Esophagus muscularis mucosa (tissue), 4 donors: ENCODE measurements around the gene SH3GL3. TPM values are rescaled to one million over a fixed set of nuclear protein-coding genes. Genes with fewer than 3 reads are reported as not detected.

Experiments used
- DNase-seq: peaks from one replicate; pipeline ENCODE4 v3.0.0-alpha.2; 2017; ENCODE audit errors: extremely low spot score
- H3K27ac ChIP-seq, 4 donors: fragments of 200-600 bp; sonication (generic); replicated peaks in 1 of 4; 1 replicate in 3 of 4; 2 replicates in 1 of 4; pipeline ENCODE4 v1.5.1; 2016 to 2019; ENCODE audit warnings: mild to moderate bottlenecking in 1 of 4
- H3K27me3 ChIP-seq, 4 donors: fragments of 200-600 bp; sonication (generic); one replicate each; pipeline versions ENCODE4 v1.5.1 to v1.6.0; 2016 to 2019
- H3K36me3 ChIP-seq, 4 donors: fragments of 200-600 bp; sonication (generic); one replicate each; pipeline ENCODE4 v1.5.1; 2016 to 2019
- H3K4me1 ChIP-seq, 4 donors: fragments of 200-600 bp; sonication (generic); one replicate each; pipeline ENCODE4 v1.5.1; 2016 to 2019
- H3K4me3 ChIP-seq, 4 donors: fragments of 200-600 bp; sonication (generic); 1 replicate in 2 of 4; 2 replicates in 2 of 4; pipeline ENCODE4 v1.5.1; 2016 to 2019; ENCODE audit warnings: mild to moderate bottlenecking in 4 of 4, moderate library complexity in 1 of 4
- H3K9me3 ChIP-seq, 4 donors: fragments of 200-600 bp; sonication (generic); 1 replicate in 3 of 4; 2 replicates in 1 of 4; pipeline ENCODE4 v1.5.1; 2016 to 2019
- CTCF ChIP-seq, 3 experiments: fragments of 200-600 bp in 2 of 3; fragments of 450-650 bp in 1 of 3; sonication (generic) in 2 of 3; IDR thresholded peaks; one replicate each; pipeline ENCODE4 v1.5.1; 2017 to 2019; ENCODE audit warnings: antibody characterized with exemption in 3 of 3, mild to moderate bottlenecking in 2 of 3, moderate library complexity in 1 of 3
- EP300 ChIP-seq: sonication (generic); formaldehyde crosslinking; IDR thresholded peaks from one replicate; pipeline ENCODE4 v1.6.1; 2017; ENCODE audit warnings: antibody characterized with exemption
- POLR2A ChIP-seq: fragments of 450-650 bp; IDR thresholded peaks from one replicate; pipeline ENCODE4 v1.6.1; 2017; ENCODE audit warnings: antibody characterized with exemption, moderate library complexity, mild to moderate bottlenecking, low read depth
- POLR2AphosphoS5 ChIP-seq, 2 donors: sonication (generic); formaldehyde crosslinking; IDR thresholded peaks; one replicate each; pipeline ENCODE4 v1.6.1; 2017; ENCODE audit warnings: antibody characterized with exemption in 2 of 2
- WGBS: methylation state at CpG from one replicate; pipeline ENCODE4 v1.1.5; 2018; 5-methylcytosine and 5-hydroxymethylcytosine counted together
- intact Hi-C: fragments of 100-400 bp; cut with DNase I; formaldehyde crosslinking; loops from one replicate; pipeline ENCODE4 v1.15.1; 2023
- total RNA-seq, 4 donors: library from RNA; depleted of rRNA; stranded (reverse); fragments of >200 nt; gene quantifications; one replicate each; pipeline versions ENCODE4 v1.1.0 to v1.2.1, GENCODE V29; 2016

The SH3GL3 gene
- total RNA-seq, 4 donors from 2014 or later: 0.19 TPM; not detected in 3

- WGBS: 91% methylated on average over 2 of the region's 2 CpGs
- H3K27ac ChIP-seq: no peak overlapping the region
- DNase-seq: no peak
- H3K4me3 ChIP-seq: no peak overlapping the region
- H3K27me3 ChIP-seq: peaks cover 0 to 8% (median 0%) of the 10 kb centered on the region in 4 donors
- H3K9me3 ChIP-seq: peaks cover 0 to 4% (median 0%) of the 10 kb centered on the region in 4 donors
- intact Hi-C loops: no loop called here
- no peaks in the 10 kb centered on the region for H3K4me1 ChIP-seq
- TF ChIP-seq EP300 (no peak), POLR2AphosphoS5 (IDR thresholded peaks at IDR 0.05) (no peak)
- no peaks in the 10 kb centered on the region for H3K36me3 ChIP-seq
These were observed 69.8 kb downstream of the SH3GL3 start for GRCh38 chr15:83516935-83517334.

GRCh38 chr15:83526319-83526718 lies 79.2 kb downstream of the SH3GL3 start:
- Histone ChIP-seq H3K27me3 (peaks cover 0 to 18% (median 0%) of the 10 kb centered on the region in 4 donors), H3K9me3 (peaks cover 0 to 18% (median 14%) of the 10 kb centered on the region in 4 donors), H3K4me1 (no peaks in the 10 kb centered on the region), H3K27ac (no peak overlapping the region), H3K4me3 (no peak overlapping the region), H3K36me3 (no peaks in the 10 kb centered on the region)
- no peak for DNase-seq
- TF ChIP-seq POLR2A (no peak), POLR2AphosphoS5 (IDR thresholded peaks at IDR 0.05) (no peak)
- intact Hi-C loops: no loop called here
- 90% methylated on average over 2 of the region's 2 CpGs for WGBS

GRCh38 chr15:83533410-83533962 lies 86.3 kb downstream of the SH3GL3 start:
- intact Hi-C loops: no loop called here
- no peak for DNase-seq

GRCh38 chr15:83537606-83538005 lies 90.5 kb downstream of the SH3GL3 start:
- Histone ChIP-seq H3K4me3 (no peak overlapping the region), H3K27ac (no peak overlapping the region), H3K36me3 (no peaks in the 10 kb centered on the region), H3K4me1 (no peaks in the 10 kb centered on the region), H3K9me3 (no peaks in the 10 kb centered on the region), H3K27me3 (no peaks in the 10 kb centered on the region)
- TF ChIP-seq CTCF (IDR thresholded peaks at IDR 0.05) (no peak), EP300 (no peak), POLR2AphosphoS5 (IDR thresholded peaks at IDR 0.05) (no peak), POLR2A (no peak)
- WGBS: 91% methylated on average over 2 of the region's 2 CpGs
- intact Hi-C loops: no loop called here
- DNase-seq: no peak

More at GRCh38 chr15:83533410-83533962, 86.3 kb downstream of the SH3GL3 start:
- Histone ChIP-seq H3K4me3 (no peak overlapping the region), H3K36me3 (no peaks in the 10 kb centered on the region), H3K9me3 (peaks cover 0 to 8% (median 5%) of the 10 kb centered on the region in 4 donors), H3K27me3 (peaks cover 0 to 13% (median 0%) of the 10 kb centered on the region in 4 donors), H3K27ac (no peak overlapping the region), H3K4me1 (no peaks in the 10 kb centered on the region)
- TF ChIP-seq CTCF (IDR thresholded peaks at IDR 0.05) (no peak), POLR2A (no peak), POLR2AphosphoS5 (IDR thresholded peaks at IDR 0.05) (no peak), EP300 (no peak)
- WGBS: 65% methylated on average over 4 of the region's 4 CpGs

GRCh38 chr15:83538682-83539081 lies 91.5 kb downstream of the SH3GL3 start:
- intact Hi-C loops: no loop called here
- H3K36me3 ChIP-seq: no peaks in the 10 kb centered on the region
- H3K27me3 ChIP-seq: no peaks in the 10 kb centered on the region
- TF ChIP-seq EP300 (no peak), CTCF (IDR thresholded peaks at IDR 0.05) (no peak), POLR2A (no peak), POLR2AphosphoS5 (IDR thresholded peaks at IDR 0.05) (no peak)
- peaks cover 0 to 7% (median 0%) of the 10 kb centered on the region in 4 donors for H3K9me3 ChIP-seq
- H3K27ac ChIP-seq: no peak overlapping the region
- no peak overlapping the region for H3K4me3 ChIP-seq
- H3K4me1 ChIP-seq: no peaks in the 10 kb centered on the region
- no peak for DNase-seq
